ENCODE data around the gene WDR33.
A peak's percentile ranks its signal among the peaks of the same experiment; 100 is the strongest.

The WDR33 gene

GRCh38 chr2:127722807-127723206 lies 88.2 kb downstream of the WDR33 start:
- no peaks in the 10 kb centered on the region for H3K27me3 ChIP-seq (replicated peaks)
- in situ Hi-C loops (cut with HindIII; ENCODE audit: low pct_ligation_motif_present, low sequenced_read_pairs): no loop called here
- no peak for TF ChIP-seq CTCF (IDR thresholded peaks at IDR 0.05; ENCODE audit: low read depth, low read length, missing control alignments)
- H3K4me3 ChIP-seq (ENCODE audit: low read depth, low read length): no peak overlapping the region
- no peak overlapping the region for H3K27ac ChIP-seq
- H3K36me3 ChIP-seq (replicated peaks): peaks cover 32% of the 10 kb centered on the region
- no peak for DNase-seq

GRCh38 chr2:127721978-127722355 lies 89.0 kb downstream of the WDR33 start:
- in situ Hi-C loops (cut with HindIII; ENCODE audit: low pct_ligation_motif_present, low sequenced_read_pairs): no loop called here

GRCh38 chr2:127721311-127721977 lies 89.5 kb downstream of the WDR33 start:
- no peaks in the 10 kb centered on the region for H3K27me3 ChIP-seq (replicated peaks)
- peak overlapping the region; percentile 76 for H3K27ac ChIP-seq
- H3K36me3 ChIP-seq (replicated peaks): peaks cover 38% of the 10 kb centered on the region
- peak; percentile 40 for DNase-seq
- H3K4me3 ChIP-seq (ENCODE audit: low read depth, low read length): no peak overlapping the region
- no peak for TF ChIP-seq CTCF (IDR thresholded peaks at IDR 0.05; ENCODE audit: low read depth, low read length, missing control alignments)
- in situ Hi-C loops (cut with HindIII; ENCODE audit: low pct_ligation_motif_present, low sequenced_read_pairs): no loop called here

More at GRCh38 chr2:127721978-127722355, 89.0 kb downstream of the WDR33 start:
- no peak for TF ChIP-seq CTCF (IDR thresholded peaks at IDR 0.05; ENCODE audit: low read depth, low read length, missing control alignments)
- Histone ChIP-seq H3K4me3 (ENCODE audit: low read depth, low read length) (no peak overlapping the region), H3K27ac (peak overlapping the region; percentile 76), H3K27me3 (replicated peaks) (no peaks in the 10 kb centered on the region), H3K36me3 (replicated peaks) (peaks cover 33% of the 10 kb centered on the region)
- no peak for DNase-seq

GRCh38 chr2:127719301-127720218 lies 91.4 kb downstream of the WDR33 start:
- Histone ChIP-seq H3K36me3 (replicated peaks) (peaks cover 38% of the 10 kb centered on the region), H3K27ac (no peak overlapping the region), H3K4me3 (ENCODE audit: low read depth, low read length) (no peak overlapping the region), H3K27me3 (replicated peaks) (no peaks in the 10 kb centered on the region)
- no peak for TF ChIP-seq CTCF (IDR thresholded peaks at IDR 0.05; ENCODE audit: low read depth, low read length, missing control alignments)
- DNase-seq: no peak
- in situ Hi-C loops (cut with HindIII; ENCODE audit: low pct_ligation_motif_present, low sequenced_read_pairs): no loop called here

- DNase-seq: no peak
- Histone ChIP-seq H3K36me3 (replicated peaks) (peaks cover 43% of the 10 kb centered on the region), H3K27ac (no peak overlapping the region), H3K27me3 (replicated peaks) (no peaks in the 10 kb centered on the region), H3K4me3 (ENCODE audit: low read depth, low read length) (no peak overlapping the region)
- in situ Hi-C loops (cut with HindIII; ENCODE audit: low pct_ligation_motif_present, low sequenced_read_pairs): no loop called here
- TF ChIP-seq CTCF (IDR thresholded peaks at IDR 0.05; ENCODE audit: low read depth, low read length, missing control alignments): no peak
Measured at GRCh38 chr2:127718271-127718670, 92.7 kb downstream of the WDR33 start.

All from brain microvascular endothelial cell (primary cell).